Measurements from ENCODE around the gene RAB7B.

Gene RAB7B

GRCh38 chr1:206032380-206033140, 29.4 kb upstream of the RAB7B start:
- no peak for DNase-seq (ENCODE audit: low spot score)
- TF ChIP-seq CTCF (IDR thresholded peaks at IDR 0.05; ENCODE audit: extremely low read depth, missing control alignments), result no peak

GRCh38 chr1:206030714-206031113, 27.5 kb upstream of the RAB7B start:
- DNase-seq (ENCODE audit: low spot score), result peak; percentile 59
- peak; percentile 80 for TF ChIP-seq CTCF (IDR thresholded peaks at IDR 0.05; ENCODE audit: extremely low read depth, missing control alignments)

GRCh38 chr1:206030191-206030590, 27.0 kb upstream of the RAB7B start:
- DNase-seq (ENCODE audit: low spot score), result no peak
- no peak for TF ChIP-seq CTCF (IDR thresholded peaks at IDR 0.05; ENCODE audit: extremely low read depth, missing control alignments)

GRCh38 chr1:206029484-206029883, 26.3 kb upstream of the RAB7B start:
- no peak for TF ChIP-seq CTCF (IDR thresholded peaks at IDR 0.05; ENCODE audit: extremely low read depth, missing control alignments)
- DNase-seq (ENCODE audit: low spot score), result no peak

- TF ChIP-seq CTCF (IDR thresholded peaks at IDR 0.05; ENCODE audit: extremely low read depth, missing control alignments), result no peak
Observed at GRCh38 chr1:206025283-206025820, 22.2 kb upstream of the RAB7B start.

GRCh38 chr1:206023695-206024094, 20.5 kb upstream of the RAB7B start, which contains the start of gene CTSE:
CTSE (minus strand) TSS chr1:206023895; CDS start chr1:206023791, 104 bp downstream.
- TF ChIP-seq CTCF (IDR thresholded peaks at IDR 0.05; ENCODE audit: extremely low read depth, missing control alignments), result no peak
- no peak for DNase-seq (ENCODE audit: low spot score)

More at GRCh38 chr1:206025283-206025820, 22.2 kb upstream of the RAB7B start:
- no peak for DNase-seq (ENCODE audit: low spot score)

GRCh38 chr1:206022766-206023165, 19.6 kb upstream of the RAB7B start:
- no peak for TF ChIP-seq CTCF (IDR thresholded peaks at IDR 0.05; ENCODE audit: extremely low read depth, missing control alignments)
- no peak for DNase-seq (ENCODE audit: low spot score)

All from GM20000 (cell line).